T47D (cell line): ENCODE results near the gene ACSS3.
"Not testable (repeated sequence)": the region's sequence is repeated elsewhere in the genome, so short reads cannot be mapped to it uniquely, and the experiment has no call there.

ENCODE experiments used
- DNase-seq, 2 experiments: peaks; one replicate each; pipeline versions ENCODE4 v3.0.0 to v3.0.0-alpha.2; 2011 to 2012; ENCODE audit warnings: low read depth in 1 of 2, low spot score in 1 of 2
- JUND ChIP-seq: IDR thresholded peaks from 2 replicates; pipeline ENCODE4 v1.6.1; 2012; ENCODE audit warnings: low read depth
- in situ Hi-C: cut with HindIII; loops from 2 replicates; pipeline ENCODE4 v1.10.0; 2016; ENCODE audit warnings: low sequenced_read_pairs, low pct_unique_long_range_greater_than_20kb

The ACSS3 gene, protein sequence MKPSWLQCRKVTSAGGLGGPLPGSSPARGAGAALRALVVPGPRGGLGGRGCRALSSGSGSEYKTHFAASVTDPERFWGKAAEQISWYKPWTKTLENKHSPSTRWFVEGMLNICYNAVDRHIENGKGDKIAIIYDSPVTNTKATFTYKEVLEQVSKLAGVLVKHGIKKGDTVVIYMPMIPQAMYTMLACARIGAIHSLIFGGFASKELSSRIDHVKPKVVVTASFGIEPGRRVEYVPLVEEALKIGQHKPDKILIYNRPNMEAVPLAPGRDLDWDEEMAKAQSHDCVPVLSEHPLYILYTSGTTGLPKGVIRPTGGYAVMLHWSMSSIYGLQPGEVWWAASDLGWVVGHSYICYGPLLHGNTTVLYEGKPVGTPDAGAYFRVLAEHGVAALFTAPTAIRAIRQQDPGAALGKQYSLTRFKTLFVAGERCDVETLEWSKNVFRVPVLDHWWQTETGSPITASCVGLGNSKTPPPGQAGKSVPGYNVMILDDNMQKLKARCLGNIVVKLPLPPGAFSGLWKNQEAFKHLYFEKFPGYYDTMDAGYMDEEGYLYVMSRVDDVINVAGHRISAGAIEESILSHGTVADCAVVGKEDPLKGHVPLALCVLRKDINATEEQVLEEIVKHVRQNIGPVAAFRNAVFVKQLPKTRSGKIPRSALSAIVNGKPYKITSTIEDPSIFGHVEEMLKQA

DNA sequence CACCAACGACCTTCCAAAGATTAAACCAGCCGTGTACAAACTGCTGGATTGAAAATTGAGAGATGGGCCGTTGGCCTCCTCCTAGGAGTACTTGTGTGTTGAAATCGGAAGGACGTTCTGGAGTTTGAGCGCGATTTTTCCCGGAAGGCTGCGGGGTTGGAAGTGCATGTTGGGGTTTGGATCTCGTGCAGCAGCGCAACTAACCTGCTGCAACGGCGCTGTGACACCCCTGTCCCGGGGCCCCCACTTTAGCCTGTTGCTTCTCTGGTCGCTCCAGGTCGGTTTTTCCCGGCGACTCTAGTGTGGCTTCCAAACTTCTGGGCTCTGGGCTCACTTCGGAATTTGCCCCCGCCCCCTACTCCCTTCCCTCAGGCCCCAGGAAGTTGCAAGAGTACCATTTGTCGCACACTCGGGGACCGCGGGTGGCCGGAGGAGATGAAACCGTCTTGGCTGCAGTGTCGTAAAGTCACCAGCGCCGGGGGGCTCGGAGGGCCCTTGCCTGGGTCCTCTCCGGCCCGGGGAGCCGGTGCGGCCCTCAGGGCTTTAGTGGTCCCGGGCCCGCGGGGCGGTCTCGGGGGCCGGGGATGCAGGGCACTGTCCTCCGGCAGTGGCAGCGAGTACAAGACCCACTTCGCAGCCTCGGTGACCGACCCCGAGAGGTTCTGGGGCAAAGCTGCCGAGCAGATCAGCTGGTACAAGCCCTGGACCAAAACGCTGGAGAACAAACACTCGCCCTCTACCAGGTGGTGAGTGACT is at the start of gene ACSS3:
TSS of gene ACSS3 (plus strand) at position 394 of the 756 bp plus-strand sequence. CDS start at position 436, 42 bp downstream.
- in situ Hi-C loops = no loop called here
- DNase-seq = peak in 1 of 2 experiments; percentile 82
- no peak for TF ChIP-seq JUND

DNA sequence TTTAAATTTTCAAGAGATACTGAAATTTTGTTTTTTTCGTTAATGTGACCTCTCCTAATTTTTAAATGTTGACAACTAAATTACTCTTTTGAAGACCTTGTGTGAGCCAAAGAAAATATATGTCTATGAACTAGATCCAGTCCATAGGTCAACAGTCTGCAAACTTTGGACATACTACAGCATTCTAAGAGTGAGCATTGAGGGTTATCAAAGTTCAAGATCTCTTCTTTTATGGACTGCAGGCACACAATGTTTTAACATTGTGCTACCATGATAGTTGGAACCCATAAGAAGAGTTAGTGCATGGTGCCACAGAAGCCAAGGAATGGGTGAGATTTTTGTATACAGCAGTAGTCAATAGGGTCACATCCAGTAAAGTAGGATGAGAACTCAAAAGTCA is 43.0 kb upstream of the ACSS3 start:
- DNase-seq = no peak
- TF ChIP-seq JUND = no peak
- in situ Hi-C loops = no loop called here

DNA sequence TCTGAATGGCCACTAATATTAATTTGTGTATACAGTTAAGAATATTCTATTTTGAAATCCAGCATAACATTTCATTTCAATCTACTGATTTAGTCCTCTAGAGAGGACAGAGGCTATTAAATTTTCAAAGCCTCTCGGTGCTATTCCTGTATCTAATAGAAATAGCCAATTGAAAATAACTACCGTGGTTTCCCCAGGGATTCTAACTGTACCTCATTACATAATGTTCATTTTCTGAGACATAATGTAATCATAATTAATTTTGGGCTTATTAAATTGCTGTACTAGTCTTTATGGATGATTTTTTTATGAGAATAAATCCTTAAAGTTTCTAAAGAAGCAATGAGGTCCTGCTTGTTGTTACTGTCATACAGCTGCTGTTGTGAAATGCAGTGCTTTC is 38.6 kb upstream of the ACSS3 start:
- DNase-seq = no peak
- in situ Hi-C loops = no loop called here
- TF ChIP-seq JUND = no peak

DNA sequence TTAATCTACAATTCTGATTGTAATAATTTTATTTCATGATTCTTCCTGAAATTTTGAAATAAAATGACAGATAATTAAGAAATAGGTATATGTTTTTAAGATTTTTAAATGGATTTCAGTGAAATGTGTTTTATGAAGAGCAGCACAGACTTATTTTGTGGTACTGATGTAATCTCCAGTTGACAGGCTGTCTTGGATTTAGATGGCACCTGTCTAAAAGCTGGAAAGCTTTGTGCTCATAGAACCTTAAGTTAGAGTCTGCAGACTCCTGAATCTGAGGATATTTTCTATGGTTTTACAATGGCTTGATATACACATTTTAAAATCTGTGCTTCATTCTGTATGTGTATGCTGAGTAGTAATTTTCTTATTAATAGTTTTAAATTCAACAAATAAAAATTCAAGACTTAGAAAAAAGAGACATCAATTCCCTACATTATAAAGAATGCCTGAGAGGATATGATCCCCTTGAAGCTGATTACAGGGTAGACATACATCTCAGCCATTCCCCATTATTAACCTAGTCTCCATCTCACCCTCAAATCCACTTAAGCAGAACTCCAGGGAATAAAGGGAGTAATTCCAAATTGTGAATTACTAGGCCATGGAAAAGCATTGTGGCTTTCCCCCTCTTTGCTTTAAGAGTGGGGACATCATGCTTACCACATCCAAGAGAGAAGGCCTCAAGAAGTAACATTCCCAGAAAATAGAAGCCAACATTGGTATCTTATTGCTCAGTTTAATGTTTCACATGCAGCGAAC is 33.7 kb upstream of the ACSS3 start:
- DNase-seq = no peak
- in situ Hi-C loops = no loop called here
- TF ChIP-seq JUND = no peak

DNA sequence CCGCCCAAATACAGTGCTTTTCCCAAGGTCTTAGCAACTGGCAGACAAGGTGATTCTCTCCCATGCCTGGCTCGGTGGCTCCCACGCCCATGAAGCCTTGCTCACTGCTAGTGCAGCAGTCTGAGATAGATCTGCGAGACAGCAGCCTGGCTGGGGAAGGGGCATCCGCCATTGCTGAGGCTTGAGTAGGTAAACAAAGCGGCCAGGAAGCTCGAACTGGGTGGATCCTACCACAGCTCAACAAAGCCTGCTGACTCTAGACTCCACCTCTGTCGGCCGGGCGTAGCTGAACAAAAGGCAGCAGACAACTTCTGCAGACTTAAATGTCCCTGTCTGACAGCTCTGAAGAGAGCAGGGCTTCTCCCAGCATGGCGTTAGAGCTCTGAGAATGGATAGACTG is 12.9 kb upstream of the ACSS3 start:
- DNase-seq, in situ Hi-C loops: not testable (repeated sequence)

- no peak for DNase-seq
- no peak for TF ChIP-seq JUND
- in situ Hi-C loops = no loop called here
These were observed 7.0 kb upstream of the ACSS3 start for GRCh38 chr12:81070846-81071245.

GRCh38 chr12:81075539-81075938 is 2.3 kb upstream of the ACSS3 start:
- peak in 1 of 2 experiments; percentile 60 for DNase-seq
- in situ Hi-C loops = no loop called here
- TF ChIP-seq JUND = no peak

DNA sequence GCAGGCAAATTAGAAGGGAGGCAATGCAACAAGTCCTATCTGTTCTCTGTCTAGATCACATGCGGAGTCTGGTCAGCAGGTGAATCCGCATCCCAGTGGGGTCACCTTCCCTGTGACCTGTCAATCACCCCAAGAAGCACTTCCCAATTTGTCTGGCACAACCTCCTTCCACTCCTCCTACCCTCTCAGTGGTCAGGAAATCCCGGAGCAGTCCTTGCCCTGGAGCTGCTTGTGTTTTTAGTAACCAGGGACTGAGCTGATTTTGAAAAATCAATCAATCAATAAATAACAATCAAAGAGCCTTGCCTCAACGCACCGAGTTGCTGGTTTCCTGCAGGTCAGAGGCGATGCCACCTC is 572 bp upstream of the ACSS3 start:
- peak; percentile 28 to 76 for DNase-seq
- TF ChIP-seq JUND = no peak

GRCh38 chr12:81078469-81079196 is 754 bp downstream of the ACSS3 start:
- TF ChIP-seq JUND = no peak
- in situ Hi-C loops = no loop called here
- DNase-seq = no peak

More for the DNA sequence above, 572 bp upstream of the ACSS3 start:
- in situ Hi-C loops = no loop called here

GRCh38 chr12:81079280-81080076 is 1.6 kb downstream of the ACSS3 start:
- no peak for DNase-seq
- in situ Hi-C loops = no loop called here
- no peak for TF ChIP-seq JUND

DNA sequence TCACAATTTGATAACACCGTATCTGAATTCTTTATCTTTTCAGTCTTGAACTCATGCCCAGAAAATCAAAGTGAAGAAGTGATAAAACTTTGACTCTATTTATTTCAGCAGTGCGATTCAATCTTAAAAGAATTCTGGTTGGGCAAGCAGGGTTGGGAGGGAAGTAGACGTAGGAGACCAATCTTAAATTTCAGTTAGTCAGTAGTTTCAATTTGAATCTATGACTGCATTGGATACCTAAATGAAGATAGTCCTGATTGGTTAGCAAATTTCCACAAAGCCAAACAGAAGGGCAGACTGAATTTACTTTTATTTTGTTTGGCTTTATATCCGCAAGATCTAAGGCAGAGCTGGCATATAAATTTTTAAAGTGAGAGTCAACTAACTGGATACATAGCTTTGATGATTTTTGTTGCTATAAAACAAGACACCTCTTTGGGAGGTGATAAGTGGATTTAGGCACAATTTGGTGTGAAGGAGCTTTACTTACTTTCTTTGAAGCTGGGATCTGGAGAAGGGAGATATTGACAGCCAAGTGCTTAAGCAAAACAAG is 2.6 kb downstream of the ACSS3 start:
- no peak for TF ChIP-seq JUND
- DNase-seq = peak in 1 of 2 experiments; percentile 38
- in situ Hi-C loops = no loop called here
